ENCODE results near the gene ERMN.

Gene ERMN

GRCh38 chr2:157337978-157338377, 12.4 kb upstream of the ERMN start:
- no peak for ATAC-seq
- no peak for TF ChIP-seq ZNF70 (CRISPR knock-in tag; IDR thresholded peaks at IDR 0.05)
- no peak for TF ChIP-seq CSRNP3 (CRISPR knock-in tag; IDR thresholded peaks at IDR 0.05)
- no peak for TF ChIP-seq ZC3H10 (CRISPR knock-in tag; IDR thresholded peaks at IDR 0.05)

GRCh38 chr2:157336137-157337010, 10.8 kb upstream of the ERMN start:
- peak; percentile 86 for ATAC-seq

GRCh38 chr2:157334797-157335196, 9.2 kb upstream of the ERMN start:
- TF ChIP-seq ZFP3 (CRISPR knock-in tag; IDR thresholded peaks at IDR 0.05) (no peak), ZNF70 (CRISPR knock-in tag; IDR thresholded peaks at IDR 0.05) (no peak), ZNF565 (CRISPR knock-in tag; conservative IDR thresholded peaks at IDR 0.05; ENCODE audit: low read depth) (no peak), ZNF8 (CRISPR knock-in tag; IDR thresholded peaks at IDR 0.05) (no peak), TCF4 (CRISPR knock-in tag; IDR thresholded peaks at IDR 0.05; ENCODE audit: borderline replicate concordance) (no peak), SNAI2 (CRISPR knock-in tag; IDR thresholded peaks at IDR 0.05) (no peak), BACH2 (CRISPR knock-in tag; IDR thresholded peaks at IDR 0.05; ENCODE audit: borderline replicate concordance) (no peak), GLIS3 (CRISPR knock-in tag; IDR thresholded peaks at IDR 0.05) (no peak), ZC3H10 (CRISPR knock-in tag; IDR thresholded peaks at IDR 0.05) (no peak), PATZ1 (CRISPR knock-in tag; IDR thresholded peaks at IDR 0.05; ENCODE audit: borderline replicate concordance) (no peak), ARNTL (CRISPR knock-in tag; IDR thresholded peaks at IDR 0.05; ENCODE audit: borderline replicate concordance, low read depth) (no peak)
- ATAC-seq = no peak

More at GRCh38 chr2:157336137-157337010, 10.8 kb upstream of the ERMN start:
- TF ChIP-seq BACH2 (CRISPR knock-in tag; IDR thresholded peaks at IDR 0.05; ENCODE audit: borderline replicate concordance) = no peak
- TF ChIP-seq ZFP30 (CRISPR knock-in tag; IDR thresholded peaks at IDR 0.05) = no peak
- TF ChIP-seq CSDC2 (CRISPR knock-in tag; IDR thresholded peaks at IDR 0.05) = no peak

GRCh38 chr2:157334335-157334734, 8.7 kb upstream of the ERMN start:
- TF ChIP-seq TSHZ2 (CRISPR knock-in tag; IDR thresholded peaks at IDR 0.05) (no peak), CSRNP3 (CRISPR knock-in tag; IDR thresholded peaks at IDR 0.05) (no peak)
- no peak for ATAC-seq

- ATAC-seq = no peak
- TF ChIP-seq TSHZ2 (CRISPR knock-in tag; IDR thresholded peaks at IDR 0.05) = no peak
- TF ChIP-seq TOX (CRISPR knock-in tag; IDR thresholded peaks at IDR 0.05; ENCODE audit: borderline replicate concordance) = no peak
- no peak for TF ChIP-seq ISL1 (CRISPR knock-in tag; IDR thresholded peaks at IDR 0.05)
- no peak for TF ChIP-seq PATZ1 (CRISPR knock-in tag; IDR thresholded peaks at IDR 0.05; ENCODE audit: borderline replicate concordance)
- TF ChIP-seq ESRRG (CRISPR knock-in tag; IDR thresholded peaks at IDR 0.05) = no peak
- no peak for TF ChIP-seq PPARA (CRISPR knock-in tag; IDR thresholded peaks at IDR 0.05; ENCODE audit: borderline replicate concordance)
These were observed 7.9 kb upstream of the ERMN start for GRCh38 chr2:157333304-157334047.
